A549 (cell line): ENCODE results near the gene SOSTDC1. TPM values are rescaled to one million over a fixed set of nuclear protein-coding genes. Genes with fewer than 3 reads are reported as not detected.
"Not testable (repeated sequence)": the region's sequence is repeated elsewhere in the genome, so short reads cannot be mapped to it uniquely, and the experiment has no call there.

ENCODE experiments used
- ATAC-seq, 2 experiments: fragments of 200-7000 bp in 1 of 2; fragments of >200 bp in 1 of 2; cut with Nextera tagmentation in 1 of 2; cut with Tn5 transposase in 1 of 2; 3 replicates each; pipeline versions ENCODE4 v1.8.0 to v1.9.1; 2018 to 2020; ENCODE audit warnings: mild to moderate bottlenecking in 1 of 2, moderate library complexity in 1 of 2
- CTCF ChIA-PET: fragments of 300-600 bp; sonication (Branson Sonifier 250); formaldehyde crosslinking; extraction: SDS; loops from one replicate; lab custom pipeline; 2021; ENCODE audit warnings: antibody characterized with exemption, inconsistent platforms; lab: Yijun Ruan, JAX
- POLR2A ChIA-PET: fragments of 350-600 bp; formaldehyde crosslinking; extraction: SDS; loops from one replicate; lab custom pipeline; 2021; ENCODE audit warnings: antibody characterized with exemption, inconsistent platforms; lab: Yijun Ruan, JAX
- DNase-seq, 2 experiments: peaks; one replicate each; pipeline versions ENCODE4 v3.0.0 to v3.0.0-alpha.2; 2011 to 2016; ENCODE audit warnings: low read depth in 1 of 2, low spot score in 1 of 2
- FAIRE-seq: peaks from 2 replicates; lab custom pipeline; 2011; peaks lifted over from hg19 to GRCh38; lab: Jason Lieb, UNC
- H3K27ac ChIP-seq, 2 experiments: fragments of >200 bp; sonication (Bioruptor Twin); formaldehyde crosslinking; 3 replicates each; pipeline ENCODE4 v1.5.1; 2016 to 2017
- H3K4me1 ChIP-seq: fragments of >200 bp; sonication (Bioruptor Twin); formaldehyde crosslinking; 3 replicates; pipeline ENCODE4 v1.6.1; 2016
- H3K4me2 ChIP-seq: fragments of >200 bp; sonication (Bioruptor Twin); formaldehyde crosslinking; 3 replicates; pipeline ENCODE4 v1.6.1; 2016
- H3K4me3 ChIP-seq: fragments of >200 bp; sonication (Bioruptor Twin); formaldehyde crosslinking; 3 replicates; pipeline ENCODE4 v1.5.1; 2016
- H3K9me3 ChIP-seq: fragments of >200 bp; sonication (Bioruptor Twin); formaldehyde crosslinking; 3 replicates; pipeline ENCODE4 v1.6.1; 2016
- CBX8 ChIP-seq: fragments of 200-600 bp; sonication (generic); IDR thresholded peaks from 2 replicates; pipeline ENCODE4 v1.6.1; 2016
- CEBPB ChIP-seq, 2 experiments: fragments of >200 bp in 1 of 2; sonication (Bioruptor Twin) in 1 of 2; formaldehyde crosslinking in 1 of 2; IDR thresholded peaks; 2 replicates each; pipeline ENCODE4 v1.6.1; 2012 to 2016
- CHD2 ChIP-seq: fragments of 150-350 bp; IDR thresholded peaks from 2 replicates; pipeline ENCODE4 v1.6.1; 2014; ENCODE audit warnings: low read length; ENCODE audit not compliant: partially characterized antibody
- CHD4 ChIP-seq: fragments of 200-600 bp; sonication (generic); IDR thresholded peaks from 2 replicates; pipeline ENCODE4 v1.6.1; 2016; ENCODE audit warnings: antibody characterized with exemption, mild to moderate bottlenecking, borderline replicate concordance
- EHF ChIP-seq: fragments of 250-450 bp; sonication (Bioruptor Pico); IDR thresholded peaks from 2 replicates; pipeline ENCODE4 v1.5.0; 2020; ENCODE audit warnings: mild to moderate bottlenecking
- EP300 ChIP-seq, 2 experiments: fragments of >200 bp; sonication (Bioruptor Twin); formaldehyde crosslinking; IDR thresholded peaks; 2 replicates in 1 of 2; 3 replicates in 1 of 2; pipeline ENCODE4 v1.6.1; 2016 to 2017
- ESRRA ChIP-seq: fragments of 150-350 bp; IDR thresholded peaks from 2 replicates; pipeline ENCODE4 v1.6.1; 2014; ENCODE audit warnings: mild to moderate bottlenecking, low read length, borderline replicate concordance
- FOXS1 ChIP-seq: fragments of 250-450 bp; sonication (Bioruptor Pico); IDR thresholded peaks from 2 replicates; pipeline ENCODE4 v1.5.0; 2020; ENCODE audit warnings: mild to moderate bottlenecking, moderate library complexity
- HEYL ChIP-seq: fragments of 250-450 bp; sonication (Bioruptor Pico); IDR thresholded peaks from 2 replicates; pipeline ENCODE4 v1.8.0; 2021; ENCODE audit warnings: mild to moderate bottlenecking, moderate library complexity
- JUN ChIP-seq, 2 experiments: fragments of >200 bp; sonication (Bioruptor Twin); formaldehyde crosslinking; IDR thresholded peaks; 2 replicates in 1 of 2; 3 replicates in 1 of 2; pipeline ENCODE4 v1.6.1; 2016 to 2017
- KDM1A ChIP-seq: fragments of 200-600 bp; sonication (generic); IDR thresholded peaks from 2 replicates; pipeline ENCODE4 v1.6.1; 2016; ENCODE audit warnings: low read depth, mild to moderate bottlenecking
- KDM5A ChIP-seq: fragments of 200-600 bp; sonication (generic); IDR thresholded peaks from 2 replicates; pipeline ENCODE4 v1.6.1; 2016; ENCODE audit warnings: antibody characterized with exemption, mild to moderate bottlenecking
- MAZ ChIP-seq: fragments of 150-350 bp; IDR thresholded peaks from 2 replicates; pipeline ENCODE4 v1.6.1; 2014; ENCODE audit warnings: antibody characterized with exemption, low read depth, low read length, borderline replicate concordance
- MYC ChIP-seq: IDR thresholded peaks from 2 replicates; pipeline ENCODE4 v1.6.1; 2012; ENCODE audit warnings: mild to moderate bottlenecking, inconsistent platforms, low read length, improper control_type of control experiment, borderline replicate concordance
- NR3C1 ChIP-seq: fragments of >200 bp; sonication (Bioruptor Twin); formaldehyde crosslinking; IDR thresholded peaks from 3 replicates; pipeline ENCODE4 v1.6.1; 2017
- PHF8 ChIP-seq: fragments of 200-600 bp; sonication (generic); IDR thresholded peaks from 2 replicates; pipeline ENCODE4 v1.6.1; 2016; ENCODE audit warnings: low read depth, mild to moderate bottlenecking, antibody characterized with exemption, moderate library complexity, borderline replicate concordance
- POLR2A ChIP-seq: IDR thresholded peaks from 2 replicates; pipeline ENCODE4 v1.6.1; 2012; ENCODE audit warnings: mild to moderate bottlenecking, low read length
- POLR2AphosphoS2 ChIP-seq: conservative IDR thresholded peaks from 2 replicates; pipeline ENCODE4 v1.6.1; 2012; ENCODE audit warnings: low read length, improper control_type of control experiment, inconsistent platforms
- RARB ChIP-seq: fragments of 250-450 bp; sonication (Bioruptor Pico); IDR thresholded peaks from 2 replicates; pipeline ENCODE4 v1.8.0; 2021; ENCODE audit warnings: mild to moderate bottlenecking, moderate library complexity
- RCOR1 ChIP-seq: fragments of 150-350 bp; IDR thresholded peaks from 2 replicates; pipeline ENCODE4 v1.6.1; 2014; ENCODE audit warnings: antibody characterized with exemption, low read length, low read depth
- RFX5 ChIP-seq: fragments of 450-650 bp; IDR thresholded peaks from 2 replicates; pipeline ENCODE4 v1.7.1; 2014; ENCODE audit warnings: antibody characterized with exemption, mild to moderate bottlenecking, moderate library complexity
- SMC3 ChIP-seq: fragments of >200 bp; sonication (Bioruptor Twin); formaldehyde crosslinking; IDR thresholded peaks from 3 replicates; pipeline ENCODE4 v1.6.1; 2018; ENCODE audit warnings: inconsistent platforms
- TFCP2L1 ChIP-seq: fragments of 250-450 bp; sonication (Bioruptor Pico); IDR thresholded peaks from 2 replicates; pipeline ENCODE4 v1.5.0; 2021; ENCODE audit warnings: mild to moderate bottlenecking
- ZFP36 ChIP-seq: fragments of 450-650 bp; IDR thresholded peaks from 2 replicates; pipeline ENCODE4 v1.6.1; 2014; ENCODE audit warnings: borderline replicate concordance; ENCODE audit not compliant: partially characterized antibody
- ZNF302 ChIP-seq: fragments of 250-450 bp; sonication (Bioruptor Pico); IDR thresholded peaks from 2 replicates; pipeline ENCODE4 v1.9.0; 2021; ENCODE audit warnings: inconsistent platforms, mild to moderate bottlenecking, moderate library complexity
- WGBS: methylation state at CpG from one replicate; pipeline ENCODE4 v1.1.6; 2017; ENCODE audit errors: missing lambda C conversion rate; 5-methylcytosine and 5-hydroxymethylcytosine counted together
- polyA plus RNA-seq, 4 experiments: library from polyadenylated mRNA; depleted of rRNA in 3 of 4; stranded (reverse); fragments of >200 nt; fragmentation: RNase III in 1 of 4; extraction: RNeasy Plus Mini Kit Qiagen cat#74134 plus additional on column Dnase treatment in 1 of 4; gene quantifications; 2 replicates in 3 of 4; 3 replicates in 1 of 4; pipeline ENCODE4 v1.2.3, GENCODE V29; 2011 to 2017
- TF ChIP-seq, protein P1 (sequence below): IDR thresholded peaks from 2 replicates; pipeline ENCODE4 v1.6.1; 2012

Gene SOSTDC1
- polyA plus RNA-seq, 2 of the 4 experiments (the other 2 are of a cell fraction), result not detected

DNA sequence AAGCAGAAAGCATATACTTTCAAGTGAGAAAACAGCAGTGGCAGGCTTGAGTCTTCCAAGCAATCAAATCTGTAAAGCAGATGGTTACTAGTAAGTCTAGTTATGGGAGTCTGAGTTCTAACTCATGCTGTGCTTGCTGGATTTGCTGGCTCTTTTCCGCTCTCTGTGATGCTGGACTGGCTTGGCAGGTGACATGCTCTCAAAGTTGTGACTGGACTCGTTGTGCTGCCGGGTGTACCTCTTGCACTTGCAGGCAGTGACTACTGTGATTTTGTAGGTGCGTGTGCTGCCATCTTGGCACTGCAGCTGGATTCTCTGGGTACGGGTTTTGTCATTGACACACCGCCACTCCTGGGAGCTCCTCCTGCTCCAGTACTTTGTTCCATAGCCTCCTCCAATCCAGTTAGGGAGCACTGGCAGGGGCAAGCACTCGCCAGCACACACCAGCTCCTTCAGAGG lies 3.1 kb downstream of the SOSTDC1 start:
- Histone ChIP-seq H3K4me2 (no peak overlapping the region), H3K27ac (no peak overlapping the region), H3K4me1 (no peaks in the 10 kb centered on the region), H3K9me3 (no peaks in the 10 kb centered on the region), H3K4me3 (no peak overlapping the region)
- POLR2A ChIA-PET, result no interaction called here
- no peak for DNase-seq
- no peak for ATAC-seq
- CTCF ChIA-PET, result interaction anchor here (1.1 to 1.4 kb wide), 3 partner anchors 20 to 31 kb away, joined by 3 to 4 read pairs (median 3); no protein-coding TSS in a partner anchor
- no peak for FAIRE-seq
- no peak for TF ChIP-seq MAZ
- TF ChIP-seq CEBPB (IDR thresholded peaks at IDR 0.05), result no peak
- no peak for TF ChIP-seq PHF8
- TF ChIP-seq ESRRA, result no peak
- TF ChIP-seq EHF (CRISPR knock-in tag), result no peak
- TF ChIP-seq CBX8, result no peak
- TF ChIP-seq HEYL (CRISPR knock-in tag), result no peak
- TF ChIP-seq SMC3, result no peak
- no peak for TF ChIP-seq MYC
- no peak for TF ChIP-seq POLR2AphosphoS2
- TF ChIP-seq FOXS1 (CRISPR knock-in tag), result no peak
- no peak for TF ChIP-seq RFX5
- TF ChIP-seq NR3C1, result no peak
- 65% methylated on average over 6 of the region's 7 CpGs for WGBS

DNA sequence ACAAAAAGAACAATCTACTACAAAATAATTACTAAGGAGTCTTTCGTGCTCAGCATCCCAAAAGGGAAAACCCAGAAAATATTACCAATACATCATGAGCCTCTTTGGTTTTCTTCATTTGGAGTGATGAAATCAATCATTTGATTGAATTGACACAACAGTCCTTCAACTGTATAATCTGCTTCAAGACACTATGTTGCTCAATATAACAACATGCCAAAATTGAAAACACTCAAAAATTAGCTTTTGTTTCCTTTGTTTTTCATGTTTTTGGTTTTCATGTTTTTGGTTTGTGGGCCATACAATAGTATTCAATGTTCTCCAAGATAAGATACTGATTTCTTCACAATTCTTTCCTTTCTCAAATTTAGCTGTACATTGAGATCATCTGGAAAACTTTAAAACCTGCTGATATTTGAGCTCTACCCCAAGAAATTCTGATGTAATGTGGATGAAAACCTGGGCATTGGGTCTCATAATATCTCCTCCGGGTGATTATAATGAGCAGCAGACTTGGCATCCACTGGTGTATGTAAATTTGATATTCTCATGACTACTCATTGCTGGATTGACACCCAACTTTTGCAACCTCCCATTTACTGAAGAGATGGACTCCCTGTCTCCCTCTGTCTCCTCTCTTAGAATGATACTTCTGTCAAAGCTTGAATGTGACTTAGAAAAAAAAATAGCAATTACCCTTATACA lies 4.6 kb downstream of the SOSTDC1 start:
- Histone ChIP-seq H3K4me3 (no peak overlapping the region), H3K4me2 (no peak overlapping the region)
- DNase-seq (no peak), FAIRE-seq (no peak), ATAC-seq (no peak)
- 36% methylated on average over 2 of the region's 2 CpGs for WGBS
- CTCF ChIA-PET, result interaction anchor here (1.0 to 2.3 kb wide), 3 partner anchors 28 to 104 kb away, joined by 3 to 5 read pairs (median 4); no protein-coding TSS in a partner anchor
- TF ChIP-seq EP300 (IDR thresholded peaks at IDR 0.05) (no peak), ZFP36 (no peak), KDM5A (no peak), FOXS1 (CRISPR knock-in tag) (no peak), JUN (IDR thresholded peaks at IDR 0.05) (no peak), RARB (CRISPR knock-in tag) (no peak), RFX5 (no peak), POLR2A (no peak), CHD2 (no peak), TFCP2L1 (no peak), ZNF302 (no peak), RCOR1 (no peak), POLR2AphosphoS2 (no peak), KDM1A (no peak), CHD4 (no peak), PHF8 (no peak)
- TF ChIP-seq, protein P1, sequence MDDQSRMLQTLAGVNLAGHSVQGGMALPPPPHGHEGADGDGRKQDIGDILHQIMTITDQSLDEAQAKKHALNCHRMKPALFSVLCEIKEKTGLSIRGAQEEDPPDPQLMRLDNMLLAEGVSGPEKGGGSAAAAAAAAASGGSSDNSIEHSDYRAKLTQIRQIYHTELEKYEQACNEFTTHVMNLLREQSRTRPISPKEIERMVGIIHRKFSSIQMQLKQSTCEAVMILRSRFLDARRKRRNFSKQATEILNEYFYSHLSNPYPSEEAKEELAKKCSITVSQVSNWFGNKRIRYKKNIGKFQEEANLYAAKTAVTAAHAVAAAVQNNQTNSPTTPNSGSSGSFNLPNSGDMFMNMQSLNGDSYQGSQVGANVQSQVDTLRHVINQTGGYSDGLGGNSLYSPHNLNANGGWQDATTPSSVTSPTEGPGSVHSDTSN, result no peak
- TF ChIP-seq, all 56 proteins: peak for 0
- Histone ChIP-seq H3K27ac (no peak overlapping the region), H3K4me1 (no peaks in the 10 kb centered on the region), H3K9me3 (no peaks in the 10 kb centered on the region)
- POLR2A ChIA-PET, result no interaction called here

DNA sequence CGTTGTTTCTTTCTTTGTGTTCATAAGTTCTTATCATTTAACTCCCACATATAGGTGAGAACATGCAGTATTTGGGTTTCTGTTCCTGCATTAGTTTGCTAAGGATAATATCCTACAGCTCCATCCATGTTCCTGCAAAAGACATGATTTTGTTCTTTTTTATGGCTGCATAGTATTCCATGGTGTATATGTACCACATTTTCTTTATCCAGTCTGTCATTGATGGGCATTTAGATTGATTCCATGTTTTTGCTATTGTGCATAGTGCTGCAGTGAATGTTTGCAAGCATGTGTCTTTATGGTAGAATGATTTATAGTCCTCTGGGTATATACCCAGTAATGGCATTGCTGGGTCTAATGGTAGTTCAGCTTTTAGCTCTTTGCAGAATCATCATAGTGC lies 9.2 kb downstream of the SOSTDC1 start:
- H3K4me3 ChIP-seq, FAIRE-seq, H3K4me2 ChIP-seq, H3K9me3 ChIP-seq, CTCF ChIA-PET, H3K27ac ChIP-seq, H3K4me1 ChIP-seq, ATAC-seq, POLR2A ChIA-PET, DNase-seq: not testable (repeated sequence)
- 85% methylated on average over 1 of the region's 1 CpG for WGBS
